Fibroblast of mammary gland (primary cell): ENCODE measurements around the gene SELPLG.
"Not testable (repeated sequence)": the region's sequence is repeated elsewhere in the genome, so short reads cannot be mapped to it uniquely, and the experiment has no call there.

ENCODE experiments used
- DNase-seq: peaks from one replicate; pipeline ENCODE4 v3.0.0-alpha.2; 2010; ENCODE audit warnings: low read depth
- H3K4me3 ChIP-seq: 2 replicates; pipeline ENCODE4 v1.5.1; 2011; ENCODE audit warnings: low read depth, mild to moderate bottlenecking, low read length, moderate library complexity; ENCODE audit not compliant: control insufficient read depth
- CTCF ChIP-seq: conservative IDR thresholded peaks from 2 replicates; pipeline ENCODE4 v1.5.1; 2011; ENCODE audit warnings: low read depth, low read length, inconsistent platforms; ENCODE audit not compliant: control insufficient read depth, insufficient read depth

SELPLG gene

GRCh38 chr12:108666401-108666881 lies 32.7 kb upstream of the SELPLG start:
- DNase-seq = peak; percentile 78
- TF ChIP-seq CTCF = no peak
- H3K4me3 ChIP-seq = no peak overlapping the region

GRCh38 chr12:108665608-108666202 lies 32.0 kb upstream of the SELPLG start:
- DNase-seq = no peak
- no peak overlapping the region for H3K4me3 ChIP-seq
- TF ChIP-seq CTCF = no peak

- peak; percentile 98 for DNase-seq
- TF ChIP-seq CTCF = peak; percentile 99
- H3K4me3 ChIP-seq = no peak overlapping the region
These were observed 30.9 kb upstream of the SELPLG start for GRCh38 chr12:108664338-108665258.

- no peak for TF ChIP-seq CTCF
- no peak for DNase-seq
- H3K4me3 ChIP-seq = no peak overlapping the region
These were observed 29.8 kb upstream of the SELPLG start for GRCh38 chr12:108663324-108664015.

- H3K4me3 ChIP-seq = not testable (repeated sequence)
These were observed 24.4 kb upstream of the SELPLG start for GRCh38 chr12:108658115-108658514.

GRCh38 chr12:108657130-108657745 lies 23.5 kb upstream of the SELPLG start:
- no peak overlapping the region for H3K4me3 ChIP-seq
- TF ChIP-seq CTCF = no peak
- DNase-seq = no peak

More at GRCh38 chr12:108658115-108658514, 24.4 kb upstream of the SELPLG start:
- DNase-seq = not testable (repeated sequence)

- DNase-seq, H3K4me3 ChIP-seq: not testable (repeated sequence)
These were observed 22.6 kb upstream of the SELPLG start for GRCh38 chr12:108656247-108656646.

- not testable (repeated sequence) for H3K4me3 ChIP-seq, DNase-seq
These were observed 22.1 kb upstream of the SELPLG start for GRCh38 chr12:108655812-108656175.

GRCh38 chr12:108654622-108655021 lies 20.9 kb upstream of the SELPLG start:
- H3K4me3 ChIP-seq, DNase-seq: not testable (repeated sequence)
